GM18511 (cell line): ENCODE results near the gene TRIO.
"Not testable (repeated sequence)": the region's sequence is repeated elsewhere in the genome, so short reads cannot be mapped to it uniquely, and the experiment has no call there.

Experiments
- ATAC-seq: cut with Tn5 transposase; IDR thresholded peaks from one replicate; pipeline ENCODE4 v1.9.1; 2021; ENCODE audit warnings: mild to moderate bottlenecking, moderate library complexity; ENCODE audit not compliant: unreplicated experiment

Gene TRIO

GRCh38 chr5:14142827-14143545 is at the start of gene TRIO:
TRIO (plus strand) TSS chr5:14143342; CDS start chr5:14143726, 384 bp downstream.
- peak; percentile 48 for ATAC-seq

GRCh38 chr5:14097380-14097779 is 45.8 kb upstream of the TRIO start:
- not testable (repeated sequence) for ATAC-seq

- ATAC-seq: no peak
Observed at GRCh38 chr5:14097998-14098471, 45.1 kb upstream of the TRIO start.

- no peak for ATAC-seq
Observed at GRCh38 chr5:14100281-14100680, 42.9 kb upstream of the TRIO start.

GRCh38 chr5:14101922-14102321 is 41.2 kb upstream of the TRIO start:
- ATAC-seq: no peak

- no peak for ATAC-seq
Observed at GRCh38 chr5:14102666-14103065, 40.5 kb upstream of the TRIO start.

GRCh38 chr5:14105718-14106410 is 37.3 kb upstream of the TRIO start:
- ATAC-seq: no peak

- no peak for ATAC-seq
Observed at GRCh38 chr5:14107536-14107935, 35.6 kb upstream of the TRIO start.

- peak; percentile 78 for ATAC-seq
Observed at GRCh38 chr5:14108170-14108996, 34.8 kb upstream of the TRIO start.

- peak; percentile 87 for ATAC-seq
Observed at GRCh38 chr5:14109041-14109747, 33.9 kb upstream of the TRIO start.

- no peak for ATAC-seq
Observed at GRCh38 chr5:14109771-14110170, 33.4 kb upstream of the TRIO start.

GRCh38 chr5:14110196-14110595 is 32.9 kb upstream of the TRIO start:
- no peak for ATAC-seq

GRCh38 chr5:14110680-14111079 is 32.5 kb upstream of the TRIO start:
- no peak for ATAC-seq

GRCh38 chr5:14112998-14113652 is 30.0 kb upstream of the TRIO start:
- no peak for ATAC-seq

- no peak for ATAC-seq
Observed at GRCh38 chr5:14114615-14115251, 28.4 kb upstream of the TRIO start.

GRCh38 chr5:14115323-14115895 is 27.7 kb upstream of the TRIO start:
- no peak for ATAC-seq

GRCh38 chr5:14118551-14119320 is 24.4 kb upstream of the TRIO start:
- ATAC-seq: no peak

GRCh38 chr5:14120176-14120575 is 23.0 kb upstream of the TRIO start:
- ATAC-seq: no peak

- no peak for ATAC-seq
Observed at GRCh38 chr5:14121552-14121951, 21.6 kb upstream of the TRIO start.
